Muscle of leg (tissue), 11 donors: Measurements from ENCODE around the gene ARHGAP8. TPM values are rescaled to one million over a fixed set of nuclear protein-coding genes. Genes with fewer than 3 reads are reported as not detected.

ENCODE experiments used
- DNase-seq: peaks from one replicate; pipeline ENCODE4 v3.0.0; 2013
- H3K27ac ChIP-seq: one replicate; pipeline ENCODE4 v1.5.1; 2013; ENCODE audit warnings: mild to moderate bottlenecking, low read length, control low read depth
- H3K27me3 ChIP-seq: one replicate; pipeline ENCODE4 v1.6.1; 2013; ENCODE audit warnings: low read length; ENCODE audit not compliant: control insufficient read depth, insufficient read depth
- H3K36me3 ChIP-seq: one replicate; pipeline ENCODE4 v1.6.1; 2013; ENCODE audit warnings: low read length; ENCODE audit not compliant: control insufficient read depth, insufficient read depth
- H3K4me1 ChIP-seq: one replicate; pipeline ENCODE4 v1.6.1; 2013; ENCODE audit warnings: low read length; ENCODE audit not compliant: control insufficient read depth, insufficient read depth
- H3K4me3 ChIP-seq: one replicate; pipeline ENCODE4 v1.5.1; 2013; ENCODE audit warnings: low read length, control low read depth
- H3K9me3 ChIP-seq: replicated peaks from 2 replicates; pipeline ENCODE4 v1.6.1; 2013; ENCODE audit warnings: low read depth, low read length; ENCODE audit not compliant: control insufficient read depth
- WGBS: methylation state at CpG from one replicate; pipeline ENCODE4 v1.1.5; 2013; ENCODE audit warnings: missing lambda C conversion rate; ENCODE audit not compliant: insufficient coverage; 5-methylcytosine and 5-hydroxymethylcytosine counted together
- polyA plus RNA-seq, 8 donors: library from polyadenylated mRNA; unstranded; fragments of 120-200 nt; gene quantifications; one replicate each; pipeline versions ENCODE4 v1.2.1 to v1.2.3, GENCODE V29; 2013; ENCODE audit warnings: inconsistent platforms in 1 of 8, low replicate concordance in 1 of 8; ENCODE audit not compliant: insufficient read length in 8 of 8, insufficient read depth in 1 of 8
- total RNA-seq: library from RNA; stranded (reverse); fragments of 120-200 nt; gene quantifications from one replicate; pipeline ENCODE4 v1.2.4, GENCODE V29; 2013

Gene ARHGAP8
- total and polyA plus RNA-seq, 9 donors, result 0.76 to 2.8 (median 1.1) TPM

DNA sequence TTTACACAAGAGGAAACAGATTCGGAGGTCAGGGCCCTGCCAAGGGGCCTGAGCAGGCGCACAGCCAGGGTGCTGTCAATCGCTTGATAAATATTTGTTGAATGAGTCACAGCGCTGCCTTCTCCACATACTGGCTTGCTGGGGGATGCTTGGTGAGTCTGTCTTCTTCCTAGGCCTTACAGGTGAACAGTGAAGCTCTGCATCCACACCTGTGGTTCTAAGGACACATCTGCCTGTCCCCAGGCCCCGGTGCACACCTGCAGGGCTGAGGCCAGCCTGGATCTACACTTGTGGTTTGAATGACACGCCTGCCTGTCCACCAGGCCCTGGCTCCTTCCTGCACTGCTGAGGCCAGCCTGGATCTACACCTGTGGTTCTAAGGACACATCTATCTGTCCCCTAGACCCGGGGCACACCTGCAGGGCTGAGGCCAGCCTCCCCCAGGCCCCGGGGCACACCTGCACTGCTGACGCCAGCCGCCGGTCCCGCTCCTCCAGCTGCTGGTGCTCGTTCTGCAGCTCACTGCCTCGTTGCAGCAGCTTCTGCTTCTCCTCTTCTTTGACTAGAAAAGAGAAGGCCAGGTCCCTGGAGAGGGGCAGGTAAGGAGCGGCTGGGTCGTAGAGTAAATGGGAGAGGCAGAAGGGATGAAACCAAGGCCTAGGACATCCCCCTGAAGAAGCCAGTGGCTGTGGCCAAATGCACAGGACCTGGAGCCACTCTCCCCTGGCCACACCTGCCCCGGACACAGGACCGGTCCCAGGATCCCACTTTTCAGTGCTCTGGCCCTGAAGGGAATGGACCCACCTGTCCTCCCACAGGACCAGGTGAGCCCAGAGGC, 132.8 kb downstream of the ARHGAP8 start:
- Histone ChIP-seq H3K27ac (no peak overlapping the region), H3K4me3 (no peak overlapping the region), H3K27me3 (no peaks in the 10 kb centered on the region), H3K9me3 (no peaks in the 10 kb centered on the region), H3K4me1 (no peaks in the 10 kb centered on the region), H3K36me3 (no peaks in the 10 kb centered on the region)
- no peak for DNase-seq
- WGBS, result 91% methylated on average over 14 of the region's 18 CpGs

DNA sequence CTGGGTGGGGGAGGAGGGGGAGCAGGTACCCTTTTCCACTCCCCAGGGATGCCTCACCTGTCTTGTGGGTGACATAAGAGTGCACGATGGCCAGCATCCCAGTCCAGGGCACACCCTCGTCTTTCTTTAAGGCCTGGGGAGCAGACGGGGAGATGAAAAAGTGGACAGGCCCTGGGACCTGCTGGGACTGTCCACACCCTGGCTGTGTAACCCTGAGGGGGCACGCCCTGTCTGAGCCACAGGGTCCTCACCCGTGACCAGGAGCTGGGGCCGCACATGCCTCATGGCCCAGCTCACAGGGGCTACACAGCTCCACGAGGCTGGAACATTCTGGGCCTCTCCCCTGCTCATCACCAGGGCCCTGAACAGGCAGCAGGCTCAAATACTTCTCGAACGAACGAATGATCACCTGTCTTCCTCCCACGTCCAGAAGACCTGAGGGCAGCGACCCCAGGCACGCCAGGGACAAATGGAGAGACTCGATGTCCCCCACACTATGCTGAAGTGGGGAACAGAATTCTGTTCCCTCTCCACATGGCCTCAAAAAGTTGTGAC, 133.5 kb downstream of the ARHGAP8 start:
- H3K4me1 ChIP-seq, result no peaks in the 10 kb centered on the region
- no peak for DNase-seq
- no peaks in the 10 kb centered on the region for H3K27me3 ChIP-seq
- H3K27ac ChIP-seq, result no peak overlapping the region
- 82% methylated on average over 7 of the region's 14 CpGs for WGBS
- no peaks in the 10 kb centered on the region for H3K36me3 ChIP-seq
- H3K4me3 ChIP-seq, result no peak overlapping the region
- H3K9me3 ChIP-seq, result no peaks in the 10 kb centered on the region

DNA sequence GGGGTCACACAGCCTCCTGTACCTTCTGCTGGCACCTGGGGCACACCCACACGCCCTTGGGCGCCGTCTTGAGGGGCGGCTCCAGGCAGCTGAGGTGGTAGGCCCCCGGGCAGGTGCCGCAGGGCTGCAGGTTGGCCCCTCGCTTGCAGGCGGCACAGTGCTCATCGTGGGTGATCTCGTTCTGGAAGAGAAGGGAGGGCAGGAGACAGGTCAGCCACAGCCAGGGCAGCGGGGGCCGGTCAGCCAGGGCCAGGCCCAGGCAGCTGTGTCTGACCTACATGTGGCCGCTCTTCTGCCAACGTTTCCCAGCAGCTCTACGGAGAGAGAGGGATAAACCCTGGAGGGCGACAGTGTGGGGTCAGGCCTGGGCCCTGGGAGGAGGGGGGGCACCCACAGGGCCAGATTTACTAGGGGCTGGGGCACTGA, 135.6 kb downstream of the ARHGAP8 start:
- Histone ChIP-seq H3K36me3 (no peaks in the 10 kb centered on the region), H3K9me3 (no peaks in the 10 kb centered on the region), H3K27ac (no peak overlapping the region), H3K4me3 (no peak overlapping the region), H3K27me3 (no peaks in the 10 kb centered on the region), H3K4me1 (no peaks in the 10 kb centered on the region)
- 85% methylated on average over 16 of the region's 16 CpGs for WGBS
- DNase-seq, result no peak

DNA sequence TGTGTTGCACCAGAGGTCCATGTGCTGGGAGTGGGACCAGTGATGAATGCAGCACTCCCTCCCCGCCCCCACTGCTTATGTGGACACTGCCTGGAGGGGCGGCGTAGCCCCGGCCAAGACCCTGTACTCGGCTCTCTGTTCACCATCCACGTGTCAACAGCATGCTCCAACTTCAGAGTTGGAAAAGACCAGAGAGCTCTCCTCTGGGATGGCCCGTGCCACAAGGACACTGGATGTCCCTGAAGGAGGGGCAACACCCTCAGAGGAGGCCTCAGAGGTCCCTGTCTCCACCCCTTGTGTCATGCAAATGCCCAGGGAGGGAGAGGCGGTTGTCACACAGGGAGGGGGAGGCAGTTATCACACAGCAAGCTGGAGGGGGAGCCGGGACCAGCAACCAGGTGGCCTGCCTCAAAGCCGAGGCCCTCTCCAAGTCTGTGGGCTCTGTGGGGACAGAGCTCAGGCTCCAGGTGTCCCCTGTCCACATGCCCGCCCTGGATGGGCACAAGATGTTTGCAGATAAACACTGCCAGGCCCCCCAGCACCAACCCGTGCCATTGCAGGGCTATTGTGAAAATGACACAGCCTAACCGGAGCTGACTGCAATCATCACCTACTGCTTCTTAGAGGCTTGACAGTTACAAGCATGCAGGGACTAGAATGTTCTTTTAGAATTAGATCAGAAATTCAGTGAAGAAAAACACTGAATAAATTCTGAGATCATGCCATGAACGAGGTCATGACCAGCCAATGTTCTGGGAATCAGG, 136.3 kb downstream of the ARHGAP8 start:
- H3K4me1 ChIP-seq, result no peaks in the 10 kb centered on the region
- no peaks in the 10 kb centered on the region for H3K36me3 ChIP-seq
- no peak for DNase-seq
- H3K27me3 ChIP-seq, result no peaks in the 10 kb centered on the region
- no peak overlapping the region for H3K27ac ChIP-seq
- no peaks in the 10 kb centered on the region for H3K9me3 ChIP-seq
- WGBS, result 69% methylated on average over 12 of the region's 14 CpGs
- no peak overlapping the region for H3K4me3 ChIP-seq

DNA sequence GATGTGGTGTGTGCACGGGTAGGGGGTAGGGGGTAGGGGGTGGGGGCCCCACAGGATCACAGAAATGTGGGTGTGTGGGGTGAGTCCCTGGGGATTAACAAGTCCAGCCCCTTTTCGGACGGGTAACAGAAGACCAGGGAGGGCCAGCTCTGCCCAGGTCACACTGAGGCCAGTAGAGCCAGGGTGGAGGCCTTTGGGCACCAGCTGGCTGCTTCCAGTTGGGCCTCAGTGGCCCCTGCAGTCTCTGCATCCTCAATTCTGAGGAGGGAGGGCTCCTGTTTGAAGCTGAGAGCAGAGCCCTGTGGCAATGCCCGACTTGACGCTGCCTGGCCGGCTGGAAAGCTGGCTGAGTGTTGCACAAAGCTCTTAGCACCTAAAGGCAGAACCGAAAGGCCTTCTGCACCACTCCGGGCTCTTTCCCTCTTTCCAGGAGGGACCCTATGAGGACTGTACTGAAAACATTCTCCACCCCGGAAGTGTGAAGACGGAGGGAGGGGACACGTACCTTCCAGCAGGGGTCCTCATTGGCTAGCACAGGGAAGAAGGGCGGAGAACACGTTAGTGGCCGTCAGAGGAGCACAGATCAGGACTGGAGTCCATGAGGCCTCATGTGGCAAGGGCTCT, 137.0 kb downstream of the ARHGAP8 start:
- 62% methylated on average over 13 of the region's 14 CpGs for WGBS
- no peaks in the 10 kb centered on the region for H3K27me3 ChIP-seq

DNA sequence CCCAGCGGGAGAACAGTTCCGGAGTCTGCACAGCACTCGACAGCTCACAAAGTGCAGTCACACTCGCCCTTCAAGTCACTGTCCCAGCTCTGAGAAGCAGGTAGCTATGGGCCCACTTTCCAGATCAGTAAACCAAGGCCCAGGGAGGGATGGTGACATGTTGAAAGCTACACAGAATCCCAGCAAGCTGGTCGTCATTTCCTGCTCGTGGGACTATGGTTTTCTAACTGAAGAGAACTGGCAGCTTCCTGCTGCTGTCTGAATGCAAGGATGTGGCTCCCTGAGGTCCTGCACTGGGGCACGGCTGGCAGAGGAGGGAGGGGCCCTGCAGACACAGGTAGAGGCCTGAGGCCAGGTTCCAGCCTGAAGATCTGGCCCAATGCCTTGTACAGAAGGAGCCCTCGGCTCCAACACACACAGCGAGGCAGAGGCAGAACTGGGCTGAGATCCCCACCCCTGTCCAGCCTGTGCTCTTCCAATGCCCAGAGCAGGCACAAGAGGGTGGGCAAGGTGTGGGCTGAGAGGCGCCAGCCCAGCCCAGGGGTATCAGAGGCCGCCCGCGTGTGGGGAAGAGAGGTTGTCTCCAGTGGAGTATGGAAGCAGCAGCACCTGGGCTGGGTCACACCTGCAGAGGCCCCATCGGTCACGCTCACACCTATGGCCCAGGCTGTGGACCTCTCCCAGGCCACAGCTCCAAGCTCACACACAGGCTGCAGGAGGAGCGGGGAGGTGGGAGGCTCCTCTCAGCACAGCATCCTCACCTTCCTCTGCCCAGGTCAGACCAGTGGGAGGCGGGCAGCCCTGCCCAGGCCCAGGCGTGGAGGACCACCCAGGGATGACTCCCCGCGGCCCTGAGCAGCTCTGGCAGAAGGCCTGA, 138.3 kb downstream of the ARHGAP8 start:
- Histone ChIP-seq H3K27ac (no peak overlapping the region), H3K27me3 (no peaks in the 10 kb centered on the region), H3K36me3 (no peaks in the 10 kb centered on the region), H3K9me3 (no peaks in the 10 kb centered on the region), H3K4me1 (no peaks in the 10 kb centered on the region), H3K4me3 (no peak overlapping the region)
- DNase-seq, result no peak
- 72% methylated on average over 14 of the region's 20 CpGs for WGBS

More for the DNA sequence above, 137.0 kb downstream of the ARHGAP8 start:
- no peaks in the 10 kb centered on the region for H3K36me3 ChIP-seq
- H3K4me1 ChIP-seq, result no peaks in the 10 kb centered on the region
- H3K4me3 ChIP-seq, result no peak overlapping the region
- no peak for DNase-seq
- H3K9me3 ChIP-seq, result no peaks in the 10 kb centered on the region
- H3K27ac ChIP-seq, result no peak overlapping the region

DNA sequence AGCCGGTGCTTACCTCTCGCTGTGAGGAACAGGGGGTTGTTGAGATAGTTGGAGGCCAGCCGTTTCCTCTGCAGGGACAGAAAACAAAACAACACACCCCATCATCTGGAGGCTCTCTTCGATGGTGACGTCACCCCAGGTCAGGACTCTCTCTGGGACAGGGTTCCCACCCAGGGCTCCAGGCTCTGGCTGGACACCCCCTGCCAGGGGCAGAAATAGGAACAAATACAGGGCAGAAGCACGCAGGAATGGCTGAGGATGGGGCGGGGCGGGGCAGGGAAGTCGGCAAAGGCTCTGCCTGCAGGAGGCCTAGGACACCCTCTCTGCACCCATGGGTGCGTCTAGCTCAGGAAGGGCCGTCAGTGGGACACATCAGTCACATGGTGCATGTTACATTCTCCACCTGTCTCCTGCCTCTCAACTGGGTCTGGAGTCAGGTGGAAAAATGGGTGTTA, 138.9 kb downstream of the ARHGAP8 start:
- Histone ChIP-seq H3K9me3 (no peaks in the 10 kb centered on the region), H3K27me3 (no peaks in the 10 kb centered on the region), H3K4me3 (no peak overlapping the region), H3K36me3 (no peaks in the 10 kb centered on the region), H3K4me1 (no peaks in the 10 kb centered on the region), H3K27ac (no peak overlapping the region)
- no peak for DNase-seq
- 91% methylated on average over 7 of the region's 11 CpGs for WGBS

DNA sequence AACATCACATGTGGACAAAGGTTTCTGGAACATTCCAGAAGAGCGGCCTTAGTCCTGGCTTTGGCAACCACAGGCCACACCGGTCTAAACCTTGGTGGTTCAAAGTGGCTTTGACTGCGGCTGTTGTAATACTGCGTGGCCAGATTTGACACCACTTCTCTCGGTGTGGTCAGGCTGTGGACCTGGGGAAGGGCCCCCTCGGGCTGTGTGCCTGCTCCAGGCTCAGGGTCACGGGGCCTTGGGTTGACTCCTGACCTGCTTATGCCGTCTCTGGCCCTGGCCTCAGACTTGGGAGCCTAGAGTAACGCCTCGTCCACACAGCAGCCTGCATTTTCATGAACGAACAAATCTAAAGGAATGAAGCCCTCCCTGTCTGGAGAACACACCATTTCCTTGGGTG, 139.4 kb downstream of the ARHGAP8 start:
- H3K4me3 ChIP-seq, result no peak overlapping the region
- no peak for DNase-seq
- H3K27me3 ChIP-seq, result no peaks in the 10 kb centered on the region
- no peak overlapping the region for H3K27ac ChIP-seq
- H3K9me3 ChIP-seq, result no peaks in the 10 kb centered on the region
- WGBS, result 94% methylated on average over 11 of the region's 11 CpGs
- no peaks in the 10 kb centered on the region for H3K4me1 ChIP-seq
- no peaks in the 10 kb centered on the region for H3K36me3 ChIP-seq

DNA sequence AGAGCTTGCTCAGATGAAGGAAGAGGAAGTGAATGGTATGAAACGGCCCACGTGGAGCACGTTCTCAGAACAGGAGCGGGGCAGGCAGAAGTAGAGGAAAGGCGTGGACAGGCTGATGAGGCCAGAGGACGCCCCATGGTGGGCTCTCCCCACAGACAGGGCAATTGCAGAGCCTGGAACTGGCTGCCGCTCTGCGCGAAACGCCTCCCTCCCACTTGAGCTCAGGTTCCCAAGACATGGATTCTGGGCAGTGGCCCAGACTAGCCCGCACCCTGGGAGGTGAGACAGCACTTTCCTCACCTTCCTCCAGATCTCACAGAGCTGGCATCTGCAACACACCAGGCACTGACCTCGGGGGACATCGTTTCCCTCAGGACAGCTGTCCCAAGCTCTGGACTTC, 139.9 kb downstream of the ARHGAP8 start:
- Histone ChIP-seq H3K4me3 (no peak overlapping the region), H3K9me3 (no peaks in the 10 kb centered on the region), H3K36me3 (no peaks in the 10 kb centered on the region), H3K27ac (no peak overlapping the region), H3K27me3 (no peaks in the 10 kb centered on the region), H3K4me1 (no peaks in the 10 kb centered on the region)
- DNase-seq, result no peak
- 69% methylated on average over 11 of the region's 13 CpGs for WGBS
